ENCODE measurements around the gene UST. TPM values are rescaled to one million over a fixed set of nuclear protein-coding genes. Genes with fewer than 3 reads are reported as not detected.
"Not testable (repeated sequence)": the region's sequence is repeated elsewhere in the genome, so short reads cannot be mapped to it uniquely, and the experiment has no call there.

The UST gene
- total and polyA plus RNA-seq, 4 donors, result 0.24 to 2.7 (median 0.87) TPM

DNA sequence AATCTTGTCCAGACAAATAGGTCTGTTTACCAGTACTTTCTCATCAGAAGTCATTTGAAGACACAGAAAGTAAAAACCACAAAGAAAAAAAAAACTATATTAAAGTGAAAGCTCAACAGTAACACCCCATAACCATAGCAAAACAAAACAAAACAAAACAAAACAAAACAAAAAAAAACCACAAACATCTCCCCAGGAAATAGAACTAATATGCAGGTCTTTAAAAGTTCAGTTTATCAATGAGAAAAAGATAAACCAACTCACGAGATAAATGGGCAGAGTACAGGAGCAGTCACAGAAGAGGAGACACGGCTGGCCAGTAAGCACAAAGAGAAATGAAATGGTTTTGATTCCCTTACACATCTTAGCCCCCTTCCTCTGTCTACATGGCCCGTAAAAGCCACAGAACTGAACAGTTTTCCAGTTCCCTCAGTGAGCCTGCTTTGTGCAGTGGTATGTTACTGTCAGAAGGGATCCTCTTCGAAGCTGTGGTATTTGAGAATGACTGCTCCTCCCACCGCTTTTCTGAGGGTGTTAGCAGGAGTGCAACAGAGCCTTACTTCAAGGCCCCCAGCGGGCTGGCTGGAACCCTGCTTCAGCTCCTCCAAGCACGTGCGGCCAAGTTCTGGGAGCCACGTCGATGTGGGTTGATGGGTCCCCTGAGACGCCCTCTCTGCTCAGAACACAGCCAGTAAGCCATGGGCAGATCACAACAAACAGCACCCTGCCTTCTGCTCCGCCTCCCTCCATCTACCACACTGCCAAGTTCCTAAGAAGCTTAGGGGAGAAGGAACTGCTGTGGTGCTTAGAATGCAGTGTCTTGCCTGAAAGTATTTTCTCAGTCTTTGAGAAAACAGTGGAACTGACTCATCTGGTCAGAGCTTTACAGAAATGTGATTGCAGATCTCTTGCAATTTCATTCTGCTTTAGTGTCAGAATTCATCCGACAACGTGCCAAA lies 14.0 kb downstream of the UST start:
- Histone ChIP-seq H3K36me3 (ENCODE audit: control insufficient read depth in 4 of 4, insufficient read depth in 3 of 4, low read depth in 1 of 4, low read length in 3 of 4) (no peaks in the 10 kb centered on the region), H3K27ac (ENCODE audit: low read depth in 1 of 2, low read length in 2 of 2) (peak overlapping the region; percentile 61 to 64), H3K9me3 (ENCODE audit: control insufficient read depth in 4 of 4, low read length in 3 of 4) (no peaks in the 10 kb centered on the region), H3K9ac (ENCODE audit: low read depth in 1 of 2, low read length in 2 of 2) (peak overlapping the region in 1 of 2 donors; percentile 47), H3K4me1 (ENCODE audit: control insufficient read depth in 4 of 4, insufficient read depth in 4 of 4, low read length in 3 of 4) (peaks cover 0 to 7% (median 1%) of the 10 kb centered on the region in 4 donors), H3K27me3 (ENCODE audit: control insufficient read depth in 4 of 4, insufficient read depth in 4 of 4, low read length in 3 of 4) (peaks cover 0 to 5% (median 0%) of the 10 kb centered on the region in 4 donors), H3K4me3 (ENCODE audit: low read depth in 1 of 3, low read length in 3 of 3) (no peak overlapping the region)
- DNase-seq (ENCODE audit: low spot score), result no peak
- TF ChIP-seq HNF4G (IDR thresholded peaks at IDR 0.05) (no peak), RAD21 (IDR thresholded peaks at IDR 0.05) (peak in 1 of 2 donors; percentile 5), EGR1 (IDR thresholded peaks at IDR 0.05; ENCODE audit: low read depth in 2 of 2) (no peak), ZBTB33 (IDR thresholded peaks at IDR 0.05) (no peak), FOXA2 (IDR thresholded peaks at IDR 0.05) (no peak)
- TF ChIP-seq, protein P1, sequence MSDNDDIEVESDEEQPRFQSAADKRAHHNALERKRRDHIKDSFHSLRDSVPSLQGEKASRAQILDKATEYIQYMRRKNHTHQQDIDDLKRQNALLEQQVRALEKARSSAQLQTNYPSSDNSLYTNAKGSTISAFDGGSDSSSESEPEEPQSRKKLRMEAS (IDR thresholded peaks at IDR 0.05), result no peak
- WGBS, result 41% methylated on average over 14 of the region's 14 CpGs

GRCh38 chr6:148761527-148762011 lies 14.7 kb downstream of the UST start:
- Histone ChIP-seq H3K27me3 (ENCODE audit: control insufficient read depth in 4 of 4, insufficient read depth in 4 of 4, low read length in 3 of 4) (peaks cover 0 to 5% (median 0%) of the 10 kb centered on the region in 4 donors), H3K9ac (ENCODE audit: low read depth in 1 of 2, low read length in 2 of 2) (no peak overlapping the region), H3K4me1 (ENCODE audit: control insufficient read depth in 4 of 4, insufficient read depth in 4 of 4, low read length in 3 of 4) (peaks cover 0 to 7% (median 1%) of the 10 kb centered on the region in 4 donors), H3K36me3 (ENCODE audit: control insufficient read depth in 4 of 4, insufficient read depth in 3 of 4, low read depth in 1 of 4, low read length in 3 of 4) (no peaks in the 10 kb centered on the region), H3K27ac (ENCODE audit: low read depth in 1 of 2, low read length in 2 of 2) (peak overlapping the region; percentile 61 to 64), H3K4me3 (ENCODE audit: low read depth in 1 of 3, low read length in 3 of 3) (no peak overlapping the region), H3K9me3 (ENCODE audit: control insufficient read depth in 4 of 4, low read length in 3 of 4) (no peaks in the 10 kb centered on the region)
- DNase-seq (ENCODE audit: low spot score), result no peak
- 49% methylated on average over 8 of the region's 8 CpGs for WGBS
- TF ChIP-seq NR2F2 (IDR thresholded peaks at IDR 0.05), result no peak
- no peak for TF ChIP-seq SP1 (IDR thresholded peaks at IDR 0.05)
- TF ChIP-seq, protein P2, sequence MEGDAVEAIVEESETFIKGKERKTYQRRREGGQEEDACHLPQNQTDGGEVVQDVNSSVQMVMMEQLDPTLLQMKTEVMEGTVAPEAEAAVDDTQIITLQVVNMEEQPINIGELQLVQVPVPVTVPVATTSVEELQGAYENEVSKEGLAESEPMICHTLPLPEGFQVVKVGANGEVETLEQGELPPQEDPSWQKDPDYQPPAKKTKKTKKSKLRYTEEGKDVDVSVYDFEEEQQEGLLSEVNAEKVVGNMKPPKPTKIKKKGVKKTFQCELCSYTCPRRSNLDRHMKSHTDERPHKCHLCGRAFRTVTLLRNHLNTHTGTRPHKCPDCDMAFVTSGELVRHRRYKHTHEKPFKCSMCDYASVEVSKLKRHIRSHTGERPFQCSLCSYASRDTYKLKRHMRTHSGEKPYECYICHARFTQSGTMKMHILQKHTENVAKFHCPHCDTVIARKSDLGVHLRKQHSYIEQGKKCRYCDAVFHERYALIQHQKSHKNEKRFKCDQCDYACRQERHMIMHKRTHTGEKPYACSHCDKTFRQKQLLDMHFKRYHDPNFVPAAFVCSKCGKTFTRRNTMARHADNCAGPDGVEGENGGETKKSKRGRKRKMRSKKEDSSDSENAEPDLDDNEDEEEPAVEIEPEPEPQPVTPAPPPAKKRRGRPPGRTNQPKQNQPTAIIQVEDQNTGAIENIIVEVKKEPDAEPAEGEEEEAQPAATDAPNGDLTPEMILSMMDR (IDR thresholded peaks at IDR 0.05; ENCODE audit: low read depth, low read length, missing input control), result no peak
- no peak for TF ChIP-seq TAF1 (conservative IDR thresholded peaks at IDR 0.05)

DNA sequence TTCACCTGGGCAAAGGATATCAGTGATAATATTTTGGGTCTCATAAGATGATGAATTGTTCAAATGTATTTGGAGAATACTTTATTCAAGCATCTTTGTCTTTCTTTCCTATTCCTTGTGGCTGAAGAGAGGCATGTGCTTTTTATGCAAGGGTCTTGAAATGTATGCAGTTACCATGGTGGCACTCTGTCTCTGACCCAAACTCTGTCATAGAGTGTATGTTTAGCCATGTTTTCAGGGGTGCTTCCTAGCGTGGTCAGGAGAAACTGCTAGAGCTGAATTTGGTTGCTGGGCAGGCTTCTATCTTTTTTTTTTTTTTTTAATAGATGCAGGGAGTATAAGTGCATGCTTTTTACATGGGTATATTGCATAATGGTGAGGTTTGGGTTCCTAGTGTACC lies 15.4 kb downstream of the UST start:
- Histone ChIP-seq H3K27me3 (ENCODE audit: control insufficient read depth in 4 of 4, insufficient read depth in 4 of 4, low read length in 3 of 4) (peaks cover 0 to 5% (median 0%) of the 10 kb centered on the region in 4 donors), H3K4me3 (ENCODE audit: low read depth in 1 of 3, low read length in 3 of 3) (no peak overlapping the region), H3K36me3 (ENCODE audit: control insufficient read depth in 4 of 4, insufficient read depth in 3 of 4, low read depth in 1 of 4, low read length in 3 of 4) (no peaks in the 10 kb centered on the region), H3K27ac (ENCODE audit: low read depth in 1 of 2, low read length in 2 of 2) (no peak overlapping the region), H3K4me1 (ENCODE audit: control insufficient read depth in 4 of 4, insufficient read depth in 4 of 4, low read length in 3 of 4) (peaks cover 0 to 7% (median 1%) of the 10 kb centered on the region in 4 donors), H3K9ac (ENCODE audit: low read depth in 1 of 2, low read length in 2 of 2) (no peak overlapping the region), H3K9me3 (ENCODE audit: control insufficient read depth in 4 of 4, low read length in 3 of 4) (no peaks in the 10 kb centered on the region)
- DNase-seq (ENCODE audit: low spot score), result no peak
- 89% methylated on average over 1 of the region's 1 CpG for WGBS
- no peak for TF ChIP-seq RXRA (IDR thresholded peaks at IDR 0.05)

DNA sequence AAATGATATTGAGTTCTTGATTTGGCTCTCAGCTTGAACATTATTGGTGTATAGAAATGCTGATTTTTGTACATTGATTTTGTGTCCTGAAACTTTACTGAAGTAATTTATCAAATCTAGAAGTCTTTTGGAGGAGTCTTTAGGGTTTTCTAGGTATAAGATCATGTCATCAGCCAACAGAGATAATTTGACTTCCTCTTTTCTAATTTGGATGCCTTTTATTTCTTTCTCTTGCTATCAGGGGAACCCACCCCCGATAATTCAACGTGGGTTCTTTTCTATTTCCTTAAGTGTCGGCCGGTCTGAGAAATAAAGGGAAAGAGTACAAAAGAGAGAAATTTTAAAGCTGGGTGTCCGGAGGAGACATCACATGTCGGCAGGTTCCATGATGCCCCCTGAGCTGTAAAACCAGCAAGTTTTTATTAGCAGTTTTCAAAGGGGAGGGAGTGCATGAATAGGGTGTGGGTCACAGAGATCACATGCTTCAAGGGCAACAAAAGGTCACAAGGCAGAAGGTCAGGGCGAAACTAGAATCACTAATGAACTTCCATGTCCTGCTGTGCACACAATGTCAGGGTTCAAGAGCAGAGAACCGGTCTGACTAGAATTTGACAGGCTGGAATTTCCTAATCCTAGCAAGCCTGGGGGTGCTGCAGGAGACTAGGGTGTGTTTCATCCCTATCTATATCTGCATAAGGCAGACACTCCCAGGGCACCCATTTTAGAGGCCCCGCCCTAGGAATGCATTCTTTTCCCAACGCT lies 17.6 kb downstream of the UST start:
- not testable (repeated sequence) for H3K4me1 ChIP-seq (ENCODE audit: control insufficient read depth in 4 of 4, insufficient read depth in 4 of 4, low read length in 3 of 4); H3K9me3 ChIP-seq (ENCODE audit: control insufficient read depth in 4 of 4, low read length in 3 of 4); H3K27me3 ChIP-seq (ENCODE audit: control insufficient read depth in 4 of 4, insufficient read depth in 4 of 4, low read length in 3 of 4); H3K9ac ChIP-seq (ENCODE audit: low read depth in 1 of 2, low read length in 2 of 2); H3K27ac ChIP-seq (ENCODE audit: low read depth in 1 of 2, low read length in 2 of 2); H3K36me3 ChIP-seq (ENCODE audit: control insufficient read depth in 4 of 4, insufficient read depth in 3 of 4, low read depth in 1 of 4, low read length in 3 of 4); H3K4me3 ChIP-seq (ENCODE audit: low read depth in 1 of 3, low read length in 3 of 3); DNase-seq (ENCODE audit: low spot score)
- 73% methylated on average over 10 of the region's 10 CpGs for WGBS
